NCI-H2227 (cell line): ENCODE results near the gene SPPL3.
"Not testable (repeated sequence)": the region's sequence is repeated elsewhere in the genome, so short reads cannot be mapped to it uniquely, and the experiment has no call there.

ENCODE experiments used
- DNase-seq: peaks from one replicate; lab custom pipeline; 2025; ENCODE audit not compliant: unreplicated experiment; lab: John Stamatoyannopoulos, UW

Gene SPPL3

DNA sequence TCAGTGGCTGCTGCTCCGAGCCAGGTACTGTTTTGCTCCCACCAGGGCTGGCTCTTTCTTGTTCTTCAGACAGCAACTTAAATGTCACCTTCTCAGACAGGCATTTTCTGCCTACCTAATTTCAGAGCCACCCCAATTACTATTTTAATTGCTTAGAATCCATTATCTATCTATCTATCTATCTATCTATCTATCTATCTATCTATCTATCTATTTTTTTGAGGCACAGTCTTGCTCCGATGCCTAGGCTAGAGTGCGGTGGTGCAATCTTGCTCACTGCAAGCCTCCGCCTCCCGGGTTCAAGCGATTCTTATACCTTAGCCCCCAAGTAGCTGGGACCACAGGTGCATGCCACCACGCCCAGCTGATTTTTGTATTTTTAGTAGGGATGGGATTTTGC, 58.5 kb downstream of the SPPL3 start:
- DNase-seq: no peak

DNA sequence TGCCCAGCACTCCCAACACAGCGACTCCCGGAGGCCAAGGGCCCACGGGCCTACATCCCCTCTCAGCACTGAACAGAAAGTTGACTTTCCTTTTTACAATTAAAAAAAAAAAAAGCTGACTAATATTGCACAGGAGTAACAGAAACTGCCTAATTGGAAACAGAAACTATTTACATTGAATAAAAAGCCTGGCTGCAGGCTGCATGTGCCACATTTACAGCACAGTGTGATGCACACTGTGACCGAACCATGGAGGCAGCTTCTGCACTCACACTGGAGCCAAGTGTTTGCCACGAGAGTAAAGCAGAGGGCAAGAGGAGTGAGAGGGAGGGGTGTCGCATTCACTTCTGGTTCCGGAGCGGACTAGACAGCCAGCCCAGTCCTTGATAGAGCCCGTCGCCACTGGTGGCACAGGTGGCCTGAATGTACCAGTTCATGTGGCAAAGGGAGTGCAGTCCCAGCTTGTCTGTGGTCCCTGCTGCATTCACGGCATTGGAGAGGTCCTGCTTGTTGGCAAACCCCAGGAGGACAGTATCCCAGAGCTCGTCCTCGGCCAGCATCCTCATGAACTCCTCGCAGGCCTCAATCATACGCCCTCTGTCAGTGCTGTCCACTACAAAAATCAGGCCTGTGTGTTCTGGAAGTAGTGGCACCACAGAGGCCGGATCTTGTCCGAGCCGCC, 59.2 kb downstream of the SPPL3 start:
- DNase-seq: no peak

DNA sequence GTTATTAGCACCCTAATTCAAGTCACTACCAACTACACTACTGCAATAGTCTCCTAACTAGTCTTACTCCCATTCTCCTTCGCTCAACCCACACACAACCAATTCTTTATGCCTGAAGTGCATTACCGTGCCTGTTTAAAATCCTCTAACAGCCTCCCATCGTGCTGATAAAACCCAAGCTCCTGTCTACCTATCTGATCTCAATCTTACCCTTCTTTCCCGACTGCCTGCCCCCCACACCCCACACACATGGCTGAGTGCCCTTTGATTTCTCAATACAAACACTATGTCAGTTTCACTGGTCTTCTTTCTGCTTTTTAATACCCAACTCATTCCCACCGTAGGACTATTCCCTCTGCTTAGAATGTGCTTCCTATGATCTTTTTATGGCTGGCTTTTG, 59.9 kb downstream of the SPPL3 start:
- no peak for DNase-seq

DNA sequence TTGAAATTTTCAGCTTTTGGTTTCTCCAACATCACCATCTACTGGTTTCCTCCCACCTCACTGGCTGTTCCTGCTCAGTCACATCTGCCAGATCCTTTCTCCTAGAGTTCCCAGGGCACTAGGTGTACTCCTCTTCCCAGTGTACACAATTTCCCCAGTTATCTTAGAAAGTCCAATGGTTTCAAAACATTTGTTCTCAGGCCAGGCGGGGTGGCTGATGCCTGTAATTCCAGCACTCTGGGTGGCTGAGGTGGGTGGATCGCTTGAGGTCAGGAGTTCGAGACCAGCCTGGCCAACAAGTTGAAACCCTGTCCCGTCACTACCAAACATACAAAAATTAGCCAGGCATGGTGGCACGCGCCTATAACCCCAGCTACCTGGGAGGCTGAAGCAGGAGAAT, 60.7 kb downstream of the SPPL3 start:
- no peak for DNase-seq

DNA sequence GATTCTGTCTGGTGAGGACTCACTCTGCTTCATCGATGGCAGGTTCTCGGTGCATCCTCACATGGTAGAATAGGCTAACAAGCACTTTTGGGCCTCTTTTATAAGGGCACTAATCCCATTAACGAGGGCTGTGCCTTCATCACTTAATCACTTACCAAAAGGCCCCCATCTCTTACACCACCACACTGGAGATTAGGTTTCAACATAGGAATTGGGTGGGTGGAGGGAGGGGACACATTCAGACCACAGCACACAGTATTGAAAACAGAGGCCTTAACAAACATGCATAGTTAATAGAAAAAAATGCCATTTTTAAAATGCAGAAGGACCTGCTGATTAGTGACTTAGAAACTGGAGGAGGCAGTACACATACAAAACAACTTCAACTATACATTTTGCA, 61.6 kb downstream of the SPPL3 start:
- DNase-seq: no peak

DNA sequence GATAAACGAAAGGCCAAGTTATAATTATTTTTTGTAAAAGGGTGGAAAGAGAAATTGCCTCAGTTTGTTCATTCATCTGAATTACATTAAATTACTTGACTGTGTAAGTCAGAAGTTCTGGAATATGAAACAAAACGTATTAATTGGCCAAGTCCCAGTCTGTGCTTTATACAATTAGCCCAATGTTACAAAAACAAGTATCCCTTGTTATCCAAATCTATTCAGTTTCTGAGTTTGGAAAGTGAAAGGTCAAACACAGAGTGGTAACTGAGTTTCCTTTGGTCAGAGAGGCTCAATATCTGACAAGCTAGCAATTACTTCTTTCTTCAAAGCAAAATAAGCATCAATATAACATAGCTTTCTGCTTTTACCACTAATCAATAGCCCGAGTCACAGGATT, 62.6 kb downstream of the SPPL3 start:
- no peak for DNase-seq

DNA sequence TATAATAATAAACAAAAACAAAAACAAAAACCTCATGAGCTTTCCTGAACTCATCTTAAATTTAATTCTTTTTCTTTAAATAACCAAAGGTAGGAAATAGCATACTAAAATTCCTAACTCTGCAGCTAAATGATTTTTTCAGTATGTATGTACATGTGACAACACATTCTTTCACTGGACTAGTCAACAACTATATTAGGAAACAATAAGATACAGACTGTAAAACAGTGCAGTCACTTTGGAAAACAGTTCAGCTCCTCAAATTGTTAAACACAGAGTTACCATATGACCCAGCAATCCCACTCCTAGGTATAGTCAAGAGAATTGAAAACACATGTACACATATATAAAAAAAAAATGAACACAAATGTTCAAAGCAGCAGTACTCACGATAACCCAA, 64.7 kb downstream of the SPPL3 start:
- no peak for DNase-seq

DNA sequence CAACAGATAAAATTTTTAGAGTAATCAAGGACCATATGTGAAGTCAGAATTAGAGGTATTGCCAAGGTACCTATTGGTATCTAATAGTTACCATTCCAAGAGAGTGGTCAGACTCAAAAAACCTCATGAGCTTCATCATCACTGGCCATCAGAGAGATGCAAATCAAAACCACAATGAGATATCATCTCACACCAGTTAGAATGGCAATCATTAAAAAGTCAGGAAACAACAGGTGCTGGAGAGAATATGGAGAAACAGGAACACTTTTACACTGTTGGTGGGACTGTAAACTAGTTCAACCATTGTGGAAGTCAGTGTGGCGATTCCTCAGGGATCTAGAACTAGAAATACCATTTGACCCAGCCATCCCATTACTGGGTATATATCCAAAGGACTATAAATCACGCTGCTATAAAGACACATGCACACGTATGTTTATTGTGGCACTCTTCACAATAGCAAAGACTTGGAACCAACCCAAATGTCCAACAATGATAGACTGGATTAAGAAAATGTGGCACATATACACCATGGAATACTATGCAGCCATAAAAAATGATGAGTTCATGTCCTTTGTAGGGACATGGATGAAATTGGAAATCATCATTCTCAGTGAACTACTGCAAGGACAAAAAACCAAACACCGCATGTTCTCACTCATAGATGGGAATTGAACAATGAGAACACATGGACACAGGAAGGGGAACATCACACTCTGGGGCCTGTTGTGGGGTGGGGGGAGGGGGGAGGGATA, 65.4 kb downstream of the SPPL3 start:
- not testable (repeated sequence) for DNase-seq

DNA sequence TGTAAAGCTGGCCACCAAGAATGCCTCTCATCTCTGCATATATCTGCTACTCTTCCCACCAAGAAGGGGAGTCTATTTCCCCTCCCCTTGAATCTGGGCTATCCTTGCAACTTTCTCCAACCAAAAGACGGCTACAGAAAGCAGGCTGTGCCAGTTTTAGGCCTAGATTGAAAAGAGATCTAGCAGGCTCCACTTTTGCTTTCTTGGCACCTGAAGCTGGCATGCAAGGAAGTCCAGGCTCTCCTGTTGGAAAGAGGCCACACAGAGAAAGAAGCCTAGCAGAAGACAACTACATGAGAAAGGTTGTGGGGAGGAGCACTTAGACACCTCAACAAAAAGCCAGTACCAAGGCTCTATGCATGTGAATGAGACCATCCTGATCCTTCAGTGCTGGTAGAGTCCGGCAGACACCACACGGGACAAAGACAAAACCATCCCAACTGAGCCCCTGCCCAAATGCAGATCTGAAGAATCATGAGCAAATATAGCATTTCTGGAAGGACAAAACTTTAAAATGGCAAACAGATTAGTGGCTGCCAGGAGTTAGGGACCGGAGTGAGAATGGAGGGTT, 68.0 kb downstream of the SPPL3 start:
- DNase-seq: no peak

DNA sequence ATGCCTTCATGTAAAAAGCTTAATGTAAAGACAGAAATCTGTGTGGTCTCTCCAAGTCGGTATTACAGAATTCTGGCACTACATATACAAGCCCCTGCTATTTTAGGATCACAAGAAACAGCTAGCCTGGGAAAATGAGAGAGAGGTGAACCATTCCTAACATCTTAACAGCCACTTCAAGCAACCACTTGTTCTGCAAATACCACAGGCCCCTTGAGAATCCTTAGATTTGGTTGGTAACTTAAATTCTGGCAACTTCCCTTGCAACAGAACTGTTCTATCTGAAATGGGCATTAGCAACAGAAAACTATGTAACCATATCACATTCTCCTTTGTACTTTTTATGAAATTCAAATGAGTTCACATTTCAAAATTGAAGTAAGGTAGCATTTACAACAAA, 68.5 kb downstream of the SPPL3 start:
- no peak for DNase-seq

DNA sequence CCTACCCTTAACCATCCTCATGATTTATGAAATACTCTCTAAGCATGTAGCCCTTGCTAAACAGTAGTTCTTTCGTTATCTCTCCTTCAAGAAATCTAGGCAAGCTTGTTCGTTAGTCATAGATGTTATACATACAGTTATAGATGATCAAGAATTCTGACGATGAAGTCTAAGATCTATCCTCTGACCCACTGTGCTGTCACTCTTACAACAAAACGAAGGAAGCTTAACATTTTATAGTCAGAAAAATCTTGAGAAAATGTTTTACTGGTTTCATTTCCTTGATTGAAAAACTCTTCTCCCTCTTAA, 68.9 kb downstream of the SPPL3 start:
- no peak for DNase-seq

DNA sequence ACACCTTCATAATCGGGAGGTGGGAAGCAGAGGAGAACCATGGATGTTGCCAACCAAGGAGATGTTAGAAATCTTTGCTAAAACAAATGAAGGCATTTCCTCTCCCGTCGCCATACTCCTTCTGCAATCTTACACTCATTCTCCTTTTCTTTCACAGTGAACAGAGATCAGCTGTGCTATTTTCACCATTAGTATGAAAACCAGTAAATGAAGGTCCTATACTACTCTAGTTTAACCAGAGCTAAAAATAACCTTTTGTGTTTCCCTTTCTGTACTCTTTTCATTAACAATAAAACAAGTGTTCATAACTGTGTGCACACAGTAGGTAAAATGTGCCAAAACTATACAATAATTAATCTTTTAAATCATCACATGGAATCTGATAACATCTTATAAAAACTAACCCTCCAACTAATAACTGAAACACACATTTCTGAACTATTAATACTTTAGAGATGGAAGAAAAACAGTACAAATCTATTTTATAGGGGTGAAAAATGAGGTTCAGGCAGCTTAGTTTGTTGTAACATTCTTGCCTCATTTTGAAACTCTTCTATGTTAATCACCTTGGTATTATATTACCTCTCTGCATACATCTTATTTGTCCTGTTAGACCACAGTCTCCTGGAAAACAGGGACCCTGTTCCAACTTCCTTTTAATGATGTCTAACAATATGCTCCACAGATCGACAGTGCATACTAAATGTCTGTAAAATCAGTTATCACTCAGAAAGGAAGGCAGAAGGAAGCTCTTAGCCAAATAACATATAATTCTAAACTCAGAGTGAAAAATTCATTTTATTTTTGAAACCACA, 69.5 kb downstream of the SPPL3 start:
- no peak for DNase-seq

DNA sequence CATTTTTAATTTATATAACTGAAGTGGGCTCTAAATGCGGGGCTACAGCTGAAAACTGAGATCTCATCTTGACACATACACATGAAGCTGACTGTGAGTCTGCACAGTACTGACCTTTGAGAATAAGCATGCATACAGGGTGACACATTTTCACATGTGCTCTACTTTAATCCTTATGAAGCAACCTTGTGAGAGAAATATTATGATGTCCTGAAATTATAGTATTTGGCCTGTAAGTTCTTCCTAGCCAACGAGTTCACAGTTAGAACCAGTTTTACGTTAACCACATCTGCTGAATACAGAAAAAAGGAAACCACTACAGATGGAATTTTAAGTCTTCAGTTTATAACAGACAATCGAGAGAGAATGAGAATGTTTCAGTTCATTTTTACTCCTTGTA, 70.3 kb downstream of the SPPL3 start:
- DNase-seq: no peak

DNA sequence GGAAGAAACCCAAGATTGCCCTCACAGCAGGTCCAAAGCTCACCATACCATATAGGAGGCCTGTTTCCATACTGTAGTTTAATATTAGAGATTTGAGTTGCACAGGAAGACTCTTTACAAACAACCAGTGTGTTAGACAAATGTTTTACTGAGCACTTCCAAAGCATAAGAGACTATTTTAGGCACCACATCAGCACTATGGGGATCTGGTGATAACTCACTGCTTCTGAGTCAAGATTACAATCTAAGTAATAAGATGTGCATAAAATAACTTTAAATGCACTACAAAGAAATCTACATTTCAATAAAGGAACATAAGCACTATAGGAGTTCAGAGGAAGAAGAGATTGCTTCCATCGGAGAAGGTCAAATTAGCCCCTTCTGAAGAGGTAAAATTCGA, 71.4 kb downstream of the SPPL3 start:
- no peak for DNase-seq

DNA sequence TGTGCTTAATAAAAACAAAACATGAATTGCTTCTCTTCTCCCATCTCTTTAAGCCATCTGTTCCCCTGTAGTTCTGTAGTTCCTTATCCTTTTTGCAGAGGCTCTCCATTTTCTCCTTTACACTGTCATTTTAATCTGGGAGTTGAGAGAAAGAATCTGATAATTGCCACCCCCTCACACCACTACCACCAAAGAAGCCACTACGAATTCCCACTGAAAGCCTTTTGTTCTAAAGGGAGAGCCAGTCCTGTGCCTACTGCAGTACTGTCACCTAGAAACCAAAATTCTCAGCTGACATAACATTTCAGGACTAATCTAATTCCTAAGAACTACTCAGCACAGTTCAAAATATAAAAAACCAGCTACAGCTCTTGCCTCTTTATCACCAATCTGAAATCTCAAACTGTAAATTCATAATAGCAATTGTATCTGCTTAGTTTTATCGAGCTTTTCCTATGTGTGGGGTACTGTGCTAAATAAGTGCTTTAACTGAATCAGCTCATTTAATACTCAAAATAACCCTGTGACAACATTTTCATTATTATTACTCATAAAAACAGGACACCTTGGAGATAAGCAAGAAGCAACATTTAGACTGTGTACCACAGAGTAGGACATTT, 72.4 kb downstream of the SPPL3 start:
- DNase-seq: no peak

DNA sequence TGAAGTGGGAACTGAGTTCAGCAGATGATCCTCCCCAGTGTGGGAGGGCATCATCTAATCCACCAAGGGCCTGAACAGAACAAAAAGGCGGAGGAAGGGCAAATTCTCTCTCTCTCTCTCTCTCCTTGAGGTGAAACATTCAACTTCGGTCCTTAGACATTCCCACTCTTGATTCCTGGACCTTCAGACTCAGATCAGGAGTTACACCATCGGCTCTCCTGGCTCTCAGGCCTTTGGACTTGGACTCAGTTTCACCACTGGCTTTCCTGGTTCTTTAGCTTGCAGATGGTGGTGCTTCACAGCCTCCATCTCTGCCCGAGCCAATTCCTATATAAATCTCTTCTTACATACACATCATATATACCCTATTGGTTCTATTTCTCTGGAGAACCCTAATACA, 73.2 kb downstream of the SPPL3 start:
- no peak for DNase-seq

DNA sequence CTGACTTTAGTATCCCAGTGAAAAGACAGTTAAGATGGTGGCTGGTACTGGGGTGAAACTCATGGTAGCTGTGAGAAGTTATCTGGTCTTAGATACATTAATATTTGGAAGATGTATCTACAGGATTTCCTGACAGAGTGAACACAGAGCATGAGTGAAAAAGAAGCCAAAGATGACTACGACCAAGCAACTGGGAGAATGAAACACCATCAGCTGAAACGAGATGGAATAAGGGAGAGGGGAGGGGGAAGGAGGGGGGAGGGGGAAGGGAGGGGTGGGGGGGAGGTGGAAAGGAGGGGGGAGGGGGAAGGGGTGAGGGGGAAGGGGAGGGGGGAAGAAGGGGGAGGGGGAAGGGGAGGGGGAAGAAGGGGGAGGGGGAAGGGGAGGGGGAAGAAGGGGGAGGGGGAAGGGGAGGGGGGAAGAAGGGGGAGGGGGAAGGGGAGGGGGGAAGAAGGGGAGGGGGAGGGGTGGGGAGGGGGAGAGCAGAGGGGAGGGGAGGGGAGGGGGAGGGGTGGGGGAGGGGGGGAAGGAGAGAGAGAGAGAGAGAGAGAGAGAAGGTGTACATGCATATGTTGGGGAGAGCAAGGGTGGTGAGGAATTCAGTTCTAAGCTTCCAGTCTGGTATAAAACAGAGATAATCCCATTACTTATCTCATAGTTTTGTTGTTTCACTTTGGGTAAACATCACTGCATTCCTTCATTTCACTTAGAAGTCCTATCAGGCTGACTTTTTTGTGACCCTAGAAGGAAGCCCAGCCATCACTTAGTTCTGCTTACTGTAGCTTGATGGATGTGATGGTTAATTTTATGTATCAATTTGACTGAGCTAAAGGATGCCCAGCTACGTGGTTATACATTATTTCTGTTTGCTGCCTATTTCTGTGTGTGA, 73.9 kb downstream of the SPPL3 start:
- no peak for DNase-seq

DNA sequence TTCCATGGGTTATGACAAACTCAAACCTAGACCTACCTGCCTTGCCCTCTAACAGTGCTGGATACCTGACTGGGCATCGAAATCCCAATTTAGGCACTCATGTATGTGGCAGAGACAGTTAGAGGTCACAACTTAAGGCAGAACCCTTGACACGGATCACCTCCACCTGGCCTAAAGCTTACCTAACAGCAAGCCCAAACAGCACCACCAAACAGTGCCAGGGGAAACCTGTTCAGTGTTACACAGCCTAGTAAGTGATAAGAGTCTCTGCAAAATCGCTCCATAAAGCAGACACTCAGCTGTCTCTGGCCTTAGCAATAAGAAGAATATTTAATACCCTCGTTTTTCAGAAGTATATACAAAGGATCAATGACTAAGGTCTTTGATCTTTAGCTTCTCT, 77.8 kb downstream of the SPPL3 start:
- DNase-seq: no peak

DNA sequence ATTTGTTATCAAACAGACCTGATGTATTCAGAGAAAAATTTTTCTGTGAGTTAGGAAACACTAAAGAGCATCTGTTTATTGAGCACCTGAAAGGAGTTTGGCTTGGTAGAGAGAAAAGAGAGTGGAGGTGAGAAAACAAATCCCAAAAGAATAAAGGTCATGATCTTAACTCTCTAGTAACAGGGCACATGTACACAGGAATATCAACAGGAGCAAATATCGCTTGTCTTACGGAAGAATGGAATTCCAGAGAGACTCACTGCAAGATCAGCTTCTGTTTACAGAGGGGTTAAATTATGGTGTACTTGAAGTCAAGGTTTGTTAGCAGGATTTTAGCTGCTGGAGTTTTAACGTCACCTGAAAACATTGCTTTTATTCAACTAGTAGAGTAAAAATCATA, 78.8 kb downstream of the SPPL3 start:
- no peak for DNase-seq

DNA sequence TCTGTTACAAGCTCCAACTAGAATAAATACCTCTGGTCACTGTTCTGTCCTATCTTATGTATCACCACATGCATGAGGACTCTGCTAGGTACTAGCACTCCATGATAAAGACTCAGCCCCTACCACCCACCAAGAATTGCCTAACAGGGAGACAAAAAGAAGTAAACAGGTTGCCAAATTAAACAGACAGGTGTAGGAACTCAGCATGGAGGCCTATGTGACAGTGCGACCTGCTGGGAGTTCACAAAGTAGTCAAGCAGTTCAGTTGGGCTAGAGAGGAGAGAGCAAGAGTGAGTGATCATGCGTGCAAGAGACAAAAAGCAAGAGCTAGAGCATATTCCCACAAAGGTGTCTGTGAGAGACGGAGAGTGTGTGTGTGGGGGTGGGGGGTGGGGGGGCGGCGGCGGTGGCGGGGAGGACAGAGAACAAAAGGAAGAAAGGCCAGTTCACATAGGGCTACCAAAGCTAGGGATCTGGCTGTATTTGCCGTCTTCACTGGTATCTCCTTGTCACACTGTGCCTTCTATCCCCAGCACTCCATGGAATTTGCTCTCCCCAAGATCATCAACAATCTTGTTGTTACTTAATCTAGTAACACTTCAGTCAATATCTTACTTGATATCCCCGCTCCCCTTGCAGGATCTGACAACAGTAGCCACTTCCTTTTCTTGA, 81.2 kb downstream of the SPPL3 start:
- no peak for DNase-seq
